Endothelial cell of umbilical vein (primary cell): Measurements from ENCODE around the gene SLC24A3. TPM values are rescaled to one million over a fixed set of nuclear protein-coding genes. Genes with fewer than 3 reads are reported as not detected.

Experiments
- BruUV-seq: library from RNA; stranded (reverse); fragments of 400-500 nt; replicated peaks from 2 replicates; lab custom pipeline; 2021; lab: Mats Ljungman, UMichigan
- CTCF ChIA-PET: fragments of 300-600, 350-600 bp; sonication (Branson Sonifier 250); formaldehyde crosslinking; loops from one replicate; lab custom pipeline; 2021; ENCODE audit warnings: antibody characterized with exemption, inconsistent platforms; lab: Charles Lee
- POLR2A ChIA-PET: fragments of 300-600, 350-600 bp; sonication (Branson Sonifier 250); formaldehyde crosslinking; loops from one replicate; lab custom pipeline; 2021; ENCODE audit warnings: antibody characterized with exemption, inconsistent platforms; lab: Charles Lee
- DNase-seq: peaks from one replicate; pipeline ENCODE4 v3.0.0-alpha.2; 2011; ENCODE audit warnings: low read depth, low spot score
- FAIRE-seq: peaks from 2 replicates; lab custom pipeline; 2011; peaks lifted over from hg19 to GRCh38; lab: Jason Lieb, UNC
- H2AFZ ChIP-seq: 2 replicates; pipeline ENCODE4 v1.6.0; 2012; ENCODE audit warnings: low read depth, low read length, control low read depth, inconsistent platforms
- H3K27ac ChIP-seq: 2 replicates; pipeline ENCODE4 v1.5.1; 2011; ENCODE audit warnings: low read depth, mild to moderate bottlenecking, control low read depth, low read length, moderate library complexity; ENCODE audit not compliant: insufficient read depth
- H3K27me3 ChIP-seq, 2 experiments: 2 replicates each; pipeline versions ENCODE4 v1.6.0 to v1.6.1; 2011; ENCODE audit warnings: low read length in 2 of 2, mixed read lengths in 1 of 2; ENCODE audit not compliant: control insufficient read depth in 2 of 2, insufficient read depth in 2 of 2
- H3K36me3 ChIP-seq, 2 experiments: 2 replicates in 1 of 2; 3 replicates in 1 of 2; pipeline ENCODE4 v1.5.1; 2011; ENCODE audit warnings: low read length in 2 of 2, mild to moderate bottlenecking in 1 of 2, moderate library complexity in 1 of 2; ENCODE audit not compliant: control insufficient read depth in 2 of 2, insufficient read depth in 2 of 2; ENCODE audit errors: extremely low read depth in 1 of 2
- H3K4me1 ChIP-seq: 3 replicates; pipeline ENCODE4 v1.5.1; 2011; ENCODE audit warnings: mild to moderate bottlenecking, low read length; ENCODE audit not compliant: control insufficient read depth, insufficient read depth; ENCODE audit errors: extremely low read depth
- H3K4me2 ChIP-seq: 2 replicates; pipeline ENCODE4 v1.6.1; 2011; ENCODE audit warnings: low read length, control low read depth, mixed read lengths; ENCODE audit not compliant: insufficient read depth
- H3K4me3 ChIP-seq, 3 experiments: fragments of 200-600 bp in 1 of 3; sonication (generic), shearing (Covaris generic) in 1 of 3; replicated peaks in 1 of 3; 2 replicates each; pipeline ENCODE4 v1.5.1; 2011 to 2016; ENCODE audit warnings: control low read depth in 3 of 3, low read length in 3 of 3, mild to moderate bottlenecking in 2 of 3, inconsistent platforms in 1 of 3, low read depth in 1 of 3, moderate library complexity in 1 of 3; ENCODE audit not compliant: insufficient read depth in 1 of 3
- H3K79me2 ChIP-seq: 2 replicates; pipeline ENCODE4 v1.6.0; 2012; ENCODE audit warnings: low read length, inconsistent platforms; ENCODE audit not compliant: control insufficient read depth, insufficient read depth
- H3K9ac ChIP-seq: replicated peaks from 2 replicates; pipeline ENCODE3; 2011; ENCODE audit warnings: low read length, control low read depth; ENCODE audit not compliant: insufficient read depth; ENCODE audit errors: extremely low read depth
- H3K9me1 ChIP-seq: replicated peaks from 3 replicates; pipeline ENCODE4 v1.6.0; 2011; ENCODE audit warnings: mild to moderate bottlenecking, low read length; ENCODE audit not compliant: control insufficient read depth, insufficient read depth; ENCODE audit errors: extremely low read depth
- H3K9me3 ChIP-seq: replicated peaks from 2 replicates; pipeline ENCODE4 v1.5.1; 2012; ENCODE audit warnings: low read length, inconsistent platforms; ENCODE audit not compliant: control insufficient read depth, insufficient read depth
- H4K20me1 ChIP-seq: replicated peaks from 2 replicates; pipeline ENCODE3; 2011; ENCODE audit warnings: mild to moderate bottlenecking, low read length; ENCODE audit not compliant: control insufficient read depth, insufficient read depth; ENCODE audit errors: extremely low read depth
- CTCF ChIP-seq, 2 donors: IDR thresholded peaks; 1 replicate in 1 of 2; 2 replicates in 1 of 2; pipeline ENCODE4 v1.5.1; 2011; ENCODE audit warnings: low read length in 2 of 2, mild to moderate bottlenecking in 2 of 2, moderate library complexity in 2 of 2, control low read depth in 1 of 2, inconsistent platforms in 1 of 2, low read depth in 1 of 2; ENCODE audit not compliant: insufficient read depth in 1 of 2; ENCODE audit errors: extremely low read depth in 1 of 2
- EZH2 ChIP-seq: IDR thresholded peaks from 2 replicates; pipeline ENCODE4 v1.6.1; 2012; ENCODE audit warnings: borderline replicate concordance, low read depth, mild to moderate bottlenecking, moderate library complexity, low read length, inconsistent platforms; ENCODE audit not compliant: severe bottlenecking
- FOS ChIP-seq: IDR thresholded peaks from 2 replicates; pipeline ENCODE4 v1.6.1; 2011; ENCODE audit warnings: mild to moderate bottlenecking, low read length, moderate library complexity, borderline replicate concordance; ENCODE audit not compliant: insufficient read depth
- GATA2 ChIP-seq: IDR thresholded peaks from 2 replicates; pipeline ENCODE4 v1.7.0; 2011; ENCODE audit warnings: low read depth, mild to moderate bottlenecking, moderate library complexity, mixed read lengths, low read length; ENCODE audit not compliant: insufficient read length, insufficient read depth
- JUN ChIP-seq: IDR thresholded peaks from 2 replicates; pipeline ENCODE4 v1.6.1; 2011; ENCODE audit warnings: borderline replicate concordance, low read depth; ENCODE audit not compliant: insufficient read length, insufficient read depth
- MAX ChIP-seq: IDR thresholded peaks from 2 replicates; pipeline ENCODE4 v1.6.1; 2011; ENCODE audit not compliant: insufficient read depth, insufficient read length
- MYC ChIP-seq: IDR thresholded peaks from one replicate; pipeline ENCODE4 v1.6.1; 2011; ENCODE audit warnings: mild to moderate bottlenecking, low read depth, low read length
- POLR2A ChIP-seq: IDR thresholded peaks from 2 replicates; pipeline ENCODE4 v1.6.1; 2012; ENCODE audit warnings: low read depth, mild to moderate bottlenecking, control low read depth, low read length
- POLR2AphosphoS5 ChIP-seq: IDR thresholded peaks from 2 replicates; pipeline ENCODE4 v1.6.1; 2012; ENCODE audit warnings: low read depth, mild to moderate bottlenecking, control low read depth, low read length, moderate library complexity; ENCODE audit not compliant: insufficient read depth
- dilution Hi-C: fragments of 300-500 bp; cut with MboI; formaldehyde crosslinking; loops from one replicate; pipeline ENCODE4 v1.15.0; 2019; ENCODE audit warnings: low sequenced_read_pairs; ENCODE audit not compliant: extremely low pct_ligation_motif_present
- intact Hi-C: fragments of 100-400 bp; cut with micrococcal nuclease; formaldehyde crosslinking; loops from one replicate; pipeline ENCODE4 v1.10.0; 2022
- polyA plus RNA-seq, 4 experiments: library from polyadenylated mRNA; depleted of rRNA in 3 of 4; stranded (reverse) in 3 of 4; unstranded in 1 of 4; fragments of >200 nt; gene quantifications; 2 replicates each; pipeline versions ENCODE4 v1.2.1 to v1.2.3, GENCODE V29; 2011 to 2012; ENCODE audit warnings: missing spikeins in 1 of 4
- total RNA-seq: library from RNA; stranded (reverse); gene quantifications from 2 replicates; pipeline ENCODE4 v1.2.3, GENCODE V29; 2021

The SLC24A3 gene
- total and polyA plus RNA-seq, 2 donors (not counting 3 experiments of a cell fraction or from before 2014, with no cell fraction given): not detected

GRCh38 chr20:19453410-19453809, 241.0 kb downstream of the SLC24A3 start:
- H3K36me3 ChIP-seq: no peaks in the 10 kb centered on the region
- no peak overlapping the region for H3K27ac ChIP-seq
- no peaks in the 10 kb centered on the region for H3K9me3 ChIP-seq
- H3K4me1 ChIP-seq: no peaks in the 10 kb centered on the region
- ChIA-PET CTCF (no interaction called here), POLR2A (no interaction called here)
- H3K9ac ChIP-seq: no peak overlapping the region
- no peaks in the 10 kb centered on the region for H4K20me1 ChIP-seq
- H3K4me3 ChIP-seq: no peak overlapping the region
- H3K27me3 ChIP-seq: no peaks in the 10 kb centered on the region
- TF ChIP-seq MAX: no peak
- intact Hi-C loops: no loop called here
- BruUV-seq: no TSS peak
- H2AFZ ChIP-seq: no peak overlapping the region
- no peak for DNase-seq
- no peaks in the 10 kb centered on the region for H3K9me1 ChIP-seq
- no peak for FAIRE-seq
- dilution Hi-C loops: no loop called here
- H3K79me2 ChIP-seq: no peaks in the 10 kb centered on the region
- no peak overlapping the region for H3K4me2 ChIP-seq

- Histone ChIP-seq H3K79me2 (no peaks in the 10 kb centered on the region), H3K27ac (no peak overlapping the region), H3K9me3 (no peaks in the 10 kb centered on the region), H2AFZ (no peak overlapping the region), H4K20me1 (no peaks in the 10 kb centered on the region), H3K4me2 (no peak overlapping the region), H3K4me3 (no peak overlapping the region), H3K27me3 (no peaks in the 10 kb centered on the region), H3K9ac (no peak overlapping the region), H3K36me3 (no peaks in the 10 kb centered on the region), H3K9me1 (no peaks in the 10 kb centered on the region), H3K4me1 (no peaks in the 10 kb centered on the region)
- TF ChIP-seq MAX: no peak
- TF ChIP-seq EZH2: no peak
- TF ChIP-seq POLR2AphosphoS5: no peak
- no peak for TF ChIP-seq FOS
- no peak for TF ChIP-seq GATA2
- TF ChIP-seq CTCF (IDR thresholded peaks at IDR 0.05; ENCODE audit: extremely low read depth in 1 of 2, insufficient read depth in 1 of 2, low read depth in 1 of 2, low read length in 2 of 2): no peak
- TF ChIP-seq JUN: no peak
- TF ChIP-seq MYC: no peak
- TF ChIP-seq POLR2A: no peak
- dilution Hi-C loops: no loop called here
- FAIRE-seq (no peak), DNase-seq (no peak)
- intact Hi-C loops: no loop called here
- BruUV-seq: no TSS peak
- ChIA-PET POLR2A (no interaction called here), CTCF (no interaction called here)
These were observed 241.4 kb downstream of the SLC24A3 start for GRCh38 chr20:19453862-19454261.
